ENCODE results near the gene SFXN1.

SFXN1 gene

GRCh38 chr5:175544586-175544985 lies 66.2 kb downstream of the SFXN1 start:
- H3K27ac ChIP-seq, result no peak overlapping the region
- no peak for TF ChIP-seq CTCF (conservative IDR thresholded peaks at IDR 0.05; ENCODE audit: low read depth)
- ChIA-PET CTCF (interaction anchor here (0.6 kb wide), 1 partner anchor 1421 kb away, joined by 7 read pairs; no protein-coding TSS in a partner anchor), POLR2A (ENCODE audit: low non-redundant PET) (no interaction called here)
- DNase-seq (ENCODE audit: low spot score), result no peak

GRCh38 chr5:175547842-175548241 lies 69.5 kb downstream of the SFXN1 start:
- ChIA-PET CTCF (interaction anchor here (1.1 kb wide), 1 partner anchor 57 kb away, joined by 4 read pairs; no protein-coding TSS in a partner anchor), POLR2A (ENCODE audit: low non-redundant PET) (no interaction called here)
- H3K27ac ChIP-seq, result no peak overlapping the region
- DNase-seq (ENCODE audit: low spot score), result no peak
- no peak for TF ChIP-seq CTCF (conservative IDR thresholded peaks at IDR 0.05; ENCODE audit: low read depth)

GRCh38 chr5:175548626-175549311 lies 70.4 kb downstream of the SFXN1 start:
- H3K27ac ChIP-seq, result no peak overlapping the region
- CTCF ChIA-PET, result interaction anchor here (0.8 to 1.1 kb wide), 2 partner anchors 15 to 56 kb away, joined by 4 to 5 read pairs; no protein-coding TSS in a partner anchor
- POLR2A ChIA-PET (ENCODE audit: low non-redundant PET), result no interaction called here

GRCh38 chr5:175550055-175550805 lies 71.9 kb downstream of the SFXN1 start:
- H3K27ac ChIP-seq, result no peak overlapping the region
- ChIA-PET POLR2A (ENCODE audit: low non-redundant PET) (no interaction called here), CTCF (interaction anchor here (1.9 kb wide), 1 partner anchor 16 kb away, joined by 7 read pairs; no protein-coding TSS in a partner anchor)
- TF ChIP-seq CTCF (conservative IDR thresholded peaks at IDR 0.05; ENCODE audit: low read depth), result no peak
- DNase-seq (ENCODE audit: low spot score), result no peak

More at GRCh38 chr5:175548626-175549311, 70.4 kb downstream of the SFXN1 start:
- DNase-seq (ENCODE audit: low spot score), result no peak
- no peak for TF ChIP-seq CTCF (conservative IDR thresholded peaks at IDR 0.05; ENCODE audit: low read depth)

- TF ChIP-seq CTCF (conservative IDR thresholded peaks at IDR 0.05; ENCODE audit: low read depth), result no peak
- CTCF ChIA-PET, result interaction anchor here (0.6 to 1.9 kb wide), 2 partner anchors 14 to 17 kb away, joined by 4 to 7 read pairs; no protein-coding TSS in a partner anchor
- no peak for DNase-seq (ENCODE audit: low spot score)
- POLR2A ChIA-PET (ENCODE audit: low non-redundant PET), result no interaction called here
- no peak overlapping the region for H3K27ac ChIP-seq
Observed at GRCh38 chr5:175551266-175551665, 72.9 kb downstream of the SFXN1 start.

- POLR2A ChIA-PET (ENCODE audit: low non-redundant PET), result no interaction called here
- no peak for DNase-seq (ENCODE audit: low spot score)
- no peak overlapping the region for H3K27ac ChIP-seq
- CTCF ChIA-PET, result no interaction called here
- TF ChIP-seq CTCF (conservative IDR thresholded peaks at IDR 0.05; ENCODE audit: low read depth), result no peak
Observed at GRCh38 chr5:175554296-175554695, 75.9 kb downstream of the SFXN1 start.

Data from RWPE1 (cell line).